ENCODE measurements around the gene MAP2K5. TPM values are rescaled to one million over a fixed set of nuclear protein-coding genes. Genes with fewer than 3 reads are reported as not detected.

The MAP2K5 gene
- total RNA-seq (2022) (19.1 and 22.2 TPM in 2 replicates), Bru-seq, nascent RNA (percentile 68 among the genes with signal in this experiment), BruChase-seq, experiment 1, labeled RNA remaining after a 6-hour chase (percentile 52 among the genes with signal in this experiment), BruChase-seq, experiment 2, labeled RNA remaining after a 2-hour chase (percentile 57 among the genes with signal in this experiment)
- long read RNA-seq, transcript MAP2K5-201 (22 exons, 2,347 nt): major isoform, 8 of 15 reads
- long read RNA-seq, partial matches to known transcripts: 3 of 15 reads
- long read RNA-seq, other reads (novel, unspliced or antisense): 3 of 15 reads

- no TSS peak for BruUV-seq (replicated peaks)
- TF ChIP-seq CTCF (IDR thresholded peaks at IDR 0.05; ENCODE audit: unreplicated experiment): no peak
- peaks cover 13% of the 10 kb centered on the region for H3K4me1 Mint-ChIP-seq (ENCODE audit: low read depth, unreplicated experiment)
- no peaks in the 10 kb centered on the region for H3K27me3 Mint-ChIP-seq (ENCODE audit: unreplicated experiment)
- H3K36me3 Mint-ChIP-seq (ENCODE audit: insufficient read depth, unreplicated experiment): peaks cover 26% of the 10 kb centered on the region
- intact Hi-C loops (cut with micrococcal nuclease; ENCODE audit: unreplicated experiment): no loop called here
- peak within 1 kb of the TSS; percentile 88 for H3K27ac Mint-ChIP-seq (ENCODE audit: unreplicated experiment)
- H3K9me3 Mint-ChIP-seq (ENCODE audit: low read depth, unreplicated experiment): no peaks in the 10 kb centered on the region
- peak within 1 kb of the TSS; percentile 99 for H3K4me3 Mint-ChIP-seq (ENCODE audit: low read depth, unreplicated experiment)
- peak; percentile 90 for DNase-seq
- CTCF ChIA-PET: no interaction called here
Observed at GRCh38 chr15:67542420-67543347, at the start of gene MAP2K5. MAP2K5 (plus strand) TSS chr15:67542703; CDS start chr15:67543336, 633 bp downstream.

- Mint-ChIP-seq H3K27ac (ENCODE audit: unreplicated experiment) (no peak overlapping the region), H3K36me3 (ENCODE audit: insufficient read depth, unreplicated experiment) (no peaks in the 10 kb centered on the region), H3K27me3 (ENCODE audit: unreplicated experiment) (no peaks in the 10 kb centered on the region), H3K4me3 (ENCODE audit: low read depth, unreplicated experiment) (no peak overlapping the region), H3K9me3 (ENCODE audit: low read depth, unreplicated experiment) (no peaks in the 10 kb centered on the region), H3K4me1 (ENCODE audit: low read depth, unreplicated experiment) (no peaks in the 10 kb centered on the region)
- CTCF ChIA-PET: no interaction called here
- no peak for DNase-seq
- no peak for TF ChIP-seq CTCF (IDR thresholded peaks at IDR 0.05; ENCODE audit: unreplicated experiment)
- intact Hi-C loops (cut with micrococcal nuclease; ENCODE audit: unreplicated experiment): no loop called here
- BruUV-seq (replicated peaks): no TSS peak
Observed at GRCh38 chr15:67495585-67495984, 46.9 kb upstream of the MAP2K5 start.

DNA sequence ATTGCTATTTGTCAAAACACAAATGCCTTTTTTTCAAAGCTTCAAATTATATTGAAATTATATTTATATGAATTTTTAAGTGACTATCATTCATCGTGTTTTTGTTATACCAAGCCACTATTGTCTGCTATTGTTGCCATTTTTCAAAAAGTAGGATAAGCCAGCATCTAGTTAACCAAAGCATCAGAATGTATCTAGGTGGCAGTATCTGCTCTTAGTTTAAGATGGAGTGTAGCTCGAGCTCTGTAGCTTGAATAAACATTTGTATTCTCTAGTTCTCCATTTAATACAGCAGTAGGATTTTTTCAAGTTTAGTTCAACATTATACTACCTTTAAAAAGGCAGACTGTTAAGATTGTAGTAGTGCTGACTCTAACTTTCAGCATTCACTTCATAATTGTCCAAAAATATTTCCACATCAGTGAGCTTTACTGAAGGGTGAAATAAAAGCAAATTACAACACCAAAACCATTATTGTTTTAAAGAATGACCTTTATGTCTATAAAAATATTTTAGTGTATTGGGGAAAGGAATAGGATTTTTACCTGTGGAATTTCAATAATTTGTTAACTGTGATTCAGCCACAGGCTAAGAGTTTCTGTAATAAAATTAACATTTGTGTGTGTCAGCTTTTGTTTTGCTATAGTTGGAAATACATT, 41.2 kb upstream of the MAP2K5 start:
- BruUV-seq (replicated peaks): no TSS peak
- Mint-ChIP-seq H3K27me3 (ENCODE audit: unreplicated experiment) (no peaks in the 10 kb centered on the region), H3K4me1 (ENCODE audit: low read depth, unreplicated experiment) (no peaks in the 10 kb centered on the region), H3K27ac (ENCODE audit: unreplicated experiment) (no peak overlapping the region), H3K9me3 (ENCODE audit: low read depth, unreplicated experiment) (no peaks in the 10 kb centered on the region), H3K36me3 (ENCODE audit: insufficient read depth, unreplicated experiment) (no peaks in the 10 kb centered on the region), H3K4me3 (ENCODE audit: low read depth, unreplicated experiment) (no peak overlapping the region)
- TF ChIP-seq CTCF (IDR thresholded peaks at IDR 0.05; ENCODE audit: unreplicated experiment): no peak
- CTCF ChIA-PET: interaction anchor here (1.2 to 1.4 kb wide), 3 partner anchors 9 to 331 kb away, joined by 4 to 6 read pairs (median 4); no protein-coding TSS in a partner anchor
- no peak for DNase-seq
- intact Hi-C loops (cut with micrococcal nuclease; ENCODE audit: unreplicated experiment): no loop called here

DNA sequence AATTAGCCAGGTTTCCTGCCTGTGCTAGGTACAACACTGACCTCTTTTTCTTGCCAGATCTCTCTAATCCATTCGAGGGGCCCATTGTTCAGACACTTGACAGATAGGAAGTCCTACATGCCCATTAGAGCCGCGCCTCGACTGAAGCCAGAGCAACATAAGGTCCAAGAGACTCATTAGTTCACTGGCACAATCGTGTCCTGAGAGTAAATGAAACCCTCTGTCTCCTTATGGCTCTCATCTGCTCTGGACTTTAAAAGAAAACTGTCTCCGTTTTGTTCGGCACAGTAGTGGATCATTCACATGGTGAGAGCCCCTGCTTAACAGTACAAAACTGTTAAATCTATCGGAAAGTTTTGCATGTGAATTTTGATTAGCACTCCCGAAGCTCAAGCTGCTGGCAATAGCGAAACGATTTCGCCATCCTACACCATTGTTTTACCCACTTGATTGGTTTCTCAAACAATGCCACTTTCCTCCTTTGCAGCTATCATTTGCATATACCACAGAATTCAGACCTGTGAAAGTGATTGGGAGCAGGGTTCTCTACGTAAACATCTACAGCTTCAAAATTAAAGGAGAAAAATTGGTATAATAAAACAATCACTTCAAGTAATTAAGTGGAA, 40.6 kb upstream of the MAP2K5 start:
- no peak for DNase-seq
- CTCF ChIA-PET: interaction anchor here (1.2 to 1.4 kb wide), 3 partner anchors 8 to 330 kb away, joined by 4 to 6 read pairs (median 4); no protein-coding TSS in a partner anchor
- Mint-ChIP-seq H3K36me3 (ENCODE audit: insufficient read depth, unreplicated experiment) (no peaks in the 10 kb centered on the region), H3K4me1 (ENCODE audit: low read depth, unreplicated experiment) (no peaks in the 10 kb centered on the region), H3K27me3 (ENCODE audit: unreplicated experiment) (no peaks in the 10 kb centered on the region), H3K4me3 (ENCODE audit: low read depth, unreplicated experiment) (no peak overlapping the region), H3K27ac (ENCODE audit: unreplicated experiment) (no peak overlapping the region), H3K9me3 (ENCODE audit: low read depth, unreplicated experiment) (no peaks in the 10 kb centered on the region)
- BruUV-seq (replicated peaks): no TSS peak
- TF ChIP-seq CTCF (IDR thresholded peaks at IDR 0.05; ENCODE audit: unreplicated experiment): no peak
- intact Hi-C loops (cut with micrococcal nuclease; ENCODE audit: unreplicated experiment): no loop called here

Measured in Calu3 (cell line).